T-helper 17 cell (primary cell): ENCODE data around the gene CDKN2D. TPM values are rescaled to one million over a fixed set of nuclear protein-coding genes. Genes with fewer than 3 reads are reported as not detected.

Source experiments
- ATAC-seq: fragments of 150-1000 bp; cut with Tn5 transposase; 2 replicates; pipeline ENCODE4 v1.10.0; 2021; ENCODE audit warnings: mild to moderate bottlenecking, moderate library complexity
- DNase-seq, 3 donors: peaks; one replicate each; pipeline versions ENCODE4 v3.0.0 to v3.0.0-alpha.2; 2020 to 2021
- H3K9me3 ChIP-seq: one replicate; pipeline ENCODE4 v1.7.0; 2013; ENCODE audit warnings: low read length, mild to moderate bottlenecking; ENCODE audit not compliant: control insufficient read depth, poor library complexity, severe bottlenecking
- H3K27ac Mint-ChIP-seq: one replicate; pipeline ENCODE4 v1.8.0; 2022; ENCODE audit warnings: mild to moderate bottlenecking, moderate library complexity, mixed read lengths
- H3K27me3 Mint-ChIP-seq: one replicate; pipeline ENCODE4 v1.8.0; 2022; ENCODE audit warnings: mixed read lengths
- H3K36me3 Mint-ChIP-seq: one replicate; pipeline ENCODE4 v1.8.0; 2022; ENCODE audit warnings: low read depth, mixed read lengths
- H3K4me1 Mint-ChIP-seq: one replicate; pipeline ENCODE4 v1.8.0; 2022; ENCODE audit warnings: mild to moderate bottlenecking, mixed read lengths
- H3K4me3 Mint-ChIP-seq: one replicate; pipeline ENCODE4 v1.8.0; 2022; ENCODE audit warnings: mild to moderate bottlenecking, moderate library complexity, mixed read lengths
- total RNA-seq, 4 donors: library from RNA in 2 of 4; stranded (reverse) in 2 of 4; gene quantifications; one replicate each; pipeline ENCODE4 v1.2.3 and lab custom pipeline; 2022 to 2026

Gene CDKN2D
- total RNA-seq, 2 donors from 2014 or later: 71.0 to 83.3 TPM

- Mint-ChIP-seq H3K4me1 (peaks cover 41% of the 10 kb centered on the region), H3K36me3 (peaks cover 6% of the 10 kb centered on the region), H3K27ac (peak overlapping the region; percentile 99), H3K27me3 (no peaks in the 10 kb centered on the region), H3K4me3 (peak overlapping the region; percentile 99)
- DNase-seq: no peak
- no peaks in the 10 kb centered on the region for H3K9me3 ChIP-seq
- ATAC-seq: peak; percentile 18
Observed at GRCh38 chr19:10568062-10568825, 535 bp downstream of the CDKN2D start.

- peaks cover 6% of the 10 kb centered on the region for H3K36me3 Mint-ChIP-seq
- peak overlapping the region; percentile 99 for H3K4me3 Mint-ChIP-seq
- no peak for DNase-seq
- peaks cover 42% of the 10 kb centered on the region for H3K4me1 Mint-ChIP-seq
- no peak for ATAC-seq
- H3K27ac Mint-ChIP-seq: peak overlapping the region; percentile 99
- H3K9me3 ChIP-seq: no peaks in the 10 kb centered on the region
- no peaks in the 10 kb centered on the region for H3K27me3 Mint-ChIP-seq
Observed at GRCh38 chr19:10567656-10568055, 1.1 kb downstream of the CDKN2D start.

- no peak for ATAC-seq
- Mint-ChIP-seq H3K27me3 (no peaks in the 10 kb centered on the region), H3K36me3 (peaks cover 6% of the 10 kb centered on the region), H3K4me3 (peak overlapping the region; percentile 99), H3K4me1 (peaks cover 36% of the 10 kb centered on the region), H3K27ac (peak overlapping the region; percentile 99)
- DNase-seq: no peak
- no peaks in the 10 kb centered on the region for H3K9me3 ChIP-seq
Observed at GRCh38 chr19:10566658-10567410, 1.9 kb downstream of the CDKN2D start.

GRCh38 chr19:10566408-10566657 lies 2.4 kb downstream of the CDKN2D start:
- ATAC-seq (no peak), DNase-seq (no peak)
- H3K9me3 ChIP-seq: no peaks in the 10 kb centered on the region
- H3K36me3 Mint-ChIP-seq: peaks cover 6% of the 10 kb centered on the region
- peak overlapping the region; percentile 99 for H3K27ac Mint-ChIP-seq
- peak overlapping the region; percentile 99 for H3K4me3 Mint-ChIP-seq
- H3K4me1 Mint-ChIP-seq: peaks cover 36% of the 10 kb centered on the region
- no peaks in the 10 kb centered on the region for H3K27me3 Mint-ChIP-seq

- peak; percentile 63 for ATAC-seq
- peak within 1 kb of the TSS; percentile 99 for H3K4me3 Mint-ChIP-seq
Observed at GRCh38 chr19:10565567-10566407, 3.0 kb downstream of the CDKN2D start, which contains the start of gene KRI1. TSS of gene KRI1 (minus strand) at chr19:10566010. CDS start at chr19:10565999, 11 bp downstream.

GRCh38 chr19:10565028-10565566 lies 3.7 kb downstream of the CDKN2D start:
- Mint-ChIP-seq H3K27me3 (no peaks in the 10 kb centered on the region), H3K27ac (peak overlapping the region; percentile 99), H3K36me3 (peaks cover 6% of the 10 kb centered on the region), H3K4me1 (peaks cover 36% of the 10 kb centered on the region), H3K4me3 (peak overlapping the region; percentile 99)
- no peaks in the 10 kb centered on the region for H3K9me3 ChIP-seq
- ATAC-seq: no peak
- peak in 2 of 3 donors; percentile 32 for DNase-seq

More at GRCh38 chr19:10565567-10566407, 3.0 kb downstream of the CDKN2D start, which contains the start of gene KRI1:
- peaks cover 36% of the 10 kb centered on the region for H3K4me1 Mint-ChIP-seq
- H3K9me3 ChIP-seq: no peaks in the 10 kb centered on the region
- H3K27ac Mint-ChIP-seq: peak within 1 kb of the TSS; percentile 99
- peaks cover 6% of the 10 kb centered on the region for H3K36me3 Mint-ChIP-seq
- no peaks in the 10 kb centered on the region for H3K27me3 Mint-ChIP-seq
- peak; percentile 99 to 100 (median 99) for DNase-seq

- H3K27me3 Mint-ChIP-seq: no peaks in the 10 kb centered on the region
- DNase-seq (no peak), ATAC-seq (no peak)
- no peaks in the 10 kb centered on the region for H3K9me3 ChIP-seq
- peaks cover 8% of the 10 kb centered on the region for H3K36me3 Mint-ChIP-seq
- peaks cover 29% of the 10 kb centered on the region for H3K4me1 Mint-ChIP-seq
- H3K27ac Mint-ChIP-seq: peak overlapping the region; percentile 63
- no peak overlapping the region for H3K4me3 Mint-ChIP-seq
Observed at GRCh38 chr19:10562609-10563008, 6.2 kb downstream of the CDKN2D start.

GRCh38 chr19:10560154-10560553 lies 8.6 kb downstream of the CDKN2D start:
- Mint-ChIP-seq H3K27ac (no peak overlapping the region), H3K4me1 (peaks cover 12% of the 10 kb centered on the region), H3K36me3 (peaks cover 2% of the 10 kb centered on the region), H3K27me3 (no peaks in the 10 kb centered on the region), H3K4me3 (no peak overlapping the region)
- ATAC-seq: no peak
- no peak for DNase-seq
- no peaks in the 10 kb centered on the region for H3K9me3 ChIP-seq

GRCh38 chr19:10557603-10558197 lies 11.1 kb downstream of the CDKN2D start:
- ATAC-seq (no peak), DNase-seq (no peak)
- Mint-ChIP-seq H3K27me3 (no peaks in the 10 kb centered on the region), H3K27ac (no peak overlapping the region), H3K36me3 (peaks cover 2% of the 10 kb centered on the region), H3K4me1 (peaks cover 19% of the 10 kb centered on the region), H3K4me3 (no peak overlapping the region)
- H3K9me3 ChIP-seq: no peaks in the 10 kb centered on the region

- Mint-ChIP-seq H3K4me3 (peak overlapping the region; percentile 28), H3K4me1 (peaks cover 20% of the 10 kb centered on the region), H3K27ac (peak overlapping the region; percentile 37), H3K27me3 (no peaks in the 10 kb centered on the region), H3K36me3 (peaks cover 2% of the 10 kb centered on the region)
- no peak for ATAC-seq
- DNase-seq: no peak
- no peaks in the 10 kb centered on the region for H3K9me3 ChIP-seq
Observed at GRCh38 chr19:10555610-10555973, 13.2 kb downstream of the CDKN2D start.

- H3K36me3 Mint-ChIP-seq: peaks cover 2% of the 10 kb centered on the region
Observed at GRCh38 chr19:10554760-10555609, 13.8 kb downstream of the CDKN2D start.

GRCh38 chr19:10553943-10554381 lies 14.8 kb downstream of the CDKN2D start:
- peaks cover 2% of the 10 kb centered on the region for H3K36me3 Mint-ChIP-seq

More at GRCh38 chr19:10554760-10555609, 13.8 kb downstream of the CDKN2D start:
- H3K9me3 ChIP-seq: no peaks in the 10 kb centered on the region
- Mint-ChIP-seq H3K4me1 (peaks cover 20% of the 10 kb centered on the region), H3K27ac (peak overlapping the region; percentile 89), H3K4me3 (peak overlapping the region; percentile 82), H3K27me3 (no peaks in the 10 kb centered on the region)
- DNase-seq (no peak), ATAC-seq (no peak)

More at GRCh38 chr19:10553943-10554381, 14.8 kb downstream of the CDKN2D start:
- Mint-ChIP-seq H3K27ac (peak overlapping the region; percentile 89), H3K4me3 (peak overlapping the region; percentile 82), H3K4me1 (peaks cover 20% of the 10 kb centered on the region), H3K27me3 (no peaks in the 10 kb centered on the region)
- no peaks in the 10 kb centered on the region for H3K9me3 ChIP-seq
- ATAC-seq (peak; percentile 89), DNase-seq (peak; percentile 28 to 45 (median 43))
